ENCODE data around the gene TMEM204.

TMEM204 gene

DNA sequence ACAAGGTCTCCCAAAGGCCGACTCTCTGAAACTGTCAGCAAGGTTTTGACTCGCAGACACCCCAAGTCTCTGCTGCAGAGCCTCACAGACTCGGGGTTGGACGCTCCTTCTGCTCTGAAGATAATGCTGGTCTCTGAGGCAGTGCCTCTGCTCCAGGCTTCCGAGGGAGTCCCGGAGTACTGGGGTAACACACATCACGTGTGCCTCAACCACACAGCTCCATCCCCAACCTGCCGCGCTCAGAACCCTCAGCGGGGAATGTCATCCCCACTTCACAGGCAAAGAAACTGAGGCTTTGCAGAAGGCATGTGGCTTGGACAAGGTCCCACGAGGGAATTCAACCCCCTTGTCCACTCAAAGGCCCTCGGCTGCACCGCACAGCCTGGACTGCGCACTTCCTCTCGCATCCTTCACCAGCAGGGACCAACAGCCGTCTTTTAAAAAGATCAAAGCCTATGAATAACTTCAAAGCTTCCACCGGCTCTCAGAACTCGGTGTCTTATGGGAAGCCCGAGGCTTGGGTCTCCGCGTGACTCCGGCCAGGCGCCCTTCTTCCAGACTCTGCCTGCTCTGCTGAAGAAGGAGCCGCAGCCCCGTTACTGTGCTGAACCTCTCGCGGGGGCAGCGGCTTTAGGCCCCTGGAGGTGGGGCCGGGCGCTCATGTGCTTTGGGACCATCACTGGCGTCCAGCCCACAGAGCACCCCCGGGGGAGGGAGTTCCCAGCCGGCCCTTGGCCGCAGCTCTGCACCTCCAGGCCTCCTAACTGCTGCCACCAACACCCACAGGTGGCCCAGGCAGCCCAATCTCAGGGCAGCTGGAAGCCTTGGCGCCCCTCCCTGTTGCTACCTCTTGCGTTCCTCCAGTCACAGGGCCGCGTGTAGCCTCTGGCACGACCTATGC lies 2.2 kb downstream of the TMEM204 start:
- DNase-seq, result no peak
- in situ Hi-C loops (cut with MboI; ENCODE audit: low pct_unique_long_range_greater_than_20kb, low sequenced_read_pairs), result no loop called here

DNA sequence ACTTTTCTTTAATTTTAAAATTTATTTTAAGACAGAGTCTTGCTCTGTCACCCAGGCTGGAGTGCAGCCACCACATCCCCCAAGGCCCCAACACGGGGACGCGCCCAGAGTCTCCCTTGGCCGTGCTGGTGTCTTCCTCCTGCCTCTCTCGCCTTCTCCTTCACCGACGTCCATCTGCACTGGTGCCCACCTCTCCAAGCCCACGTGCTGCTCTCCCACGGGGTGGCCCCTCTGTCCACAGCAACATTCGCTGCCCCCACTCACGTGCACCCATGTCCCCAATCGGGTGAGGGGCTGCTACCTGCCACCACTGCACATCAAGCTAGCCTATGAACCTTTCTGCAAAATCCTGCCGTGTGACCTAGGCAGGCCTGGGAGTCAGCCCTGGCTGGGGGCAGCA lies 3.1 kb downstream of the TMEM204 start:
- in situ Hi-C loops (cut with MboI; ENCODE audit: low pct_unique_long_range_greater_than_20kb, low sequenced_read_pairs), result no loop called here
- DNase-seq, result no peak

DNA sequence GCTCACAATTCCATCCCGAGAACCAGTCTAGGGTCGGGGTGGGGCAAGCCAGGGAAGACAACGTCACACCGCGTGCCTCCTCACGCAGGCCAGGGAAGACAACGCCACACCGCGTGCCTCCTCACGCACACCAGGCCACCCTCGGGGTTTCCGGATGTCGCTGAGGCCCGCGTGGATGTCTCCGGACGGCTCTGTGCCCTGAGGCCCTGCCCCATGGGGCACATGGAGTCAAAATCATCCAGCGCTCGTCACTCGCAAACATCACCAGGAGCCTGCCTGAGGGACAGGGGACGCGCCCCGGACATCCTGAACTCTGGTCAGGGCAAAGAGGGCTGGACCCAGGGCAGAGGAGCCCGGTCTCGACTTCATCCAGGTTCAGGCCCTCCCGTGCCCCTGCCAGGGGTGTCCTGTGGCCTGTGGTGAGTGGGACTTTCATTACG lies 3.7 kb downstream of the TMEM204 start:
- in situ Hi-C loops (cut with MboI; ENCODE audit: low pct_unique_long_range_greater_than_20kb, low sequenced_read_pairs), result no loop called here
- DNase-seq, result no peak

DNA sequence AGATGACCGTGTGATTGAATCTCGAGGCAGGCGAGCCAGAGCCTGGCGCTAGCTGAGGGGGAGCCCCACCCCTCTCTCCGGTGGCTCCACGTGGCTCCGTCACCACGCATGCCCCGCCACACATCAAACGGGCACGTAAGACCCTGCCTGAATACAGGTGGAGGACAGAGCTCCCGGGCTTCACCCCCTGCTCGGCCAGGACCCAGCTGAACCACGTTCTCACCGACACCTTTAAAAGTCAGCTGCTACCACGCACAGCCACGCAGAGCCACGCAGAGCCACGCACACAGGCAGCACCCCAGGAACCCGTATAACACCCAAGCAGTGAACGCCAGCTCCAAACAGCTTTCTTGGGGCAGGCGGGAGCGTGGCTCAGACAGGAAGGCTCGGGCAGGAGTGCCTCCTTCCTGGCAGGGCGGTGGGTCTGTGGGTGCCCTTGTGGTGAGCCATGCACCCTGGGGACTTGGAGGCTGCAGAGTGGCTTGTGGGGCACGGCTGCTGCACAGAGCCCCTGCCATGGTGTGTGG lies 4.4 kb downstream of the TMEM204 start:
- in situ Hi-C loops (cut with MboI; ENCODE audit: low pct_unique_long_range_greater_than_20kb, low sequenced_read_pairs), result no loop called here
- DNase-seq, result no peak

DNA sequence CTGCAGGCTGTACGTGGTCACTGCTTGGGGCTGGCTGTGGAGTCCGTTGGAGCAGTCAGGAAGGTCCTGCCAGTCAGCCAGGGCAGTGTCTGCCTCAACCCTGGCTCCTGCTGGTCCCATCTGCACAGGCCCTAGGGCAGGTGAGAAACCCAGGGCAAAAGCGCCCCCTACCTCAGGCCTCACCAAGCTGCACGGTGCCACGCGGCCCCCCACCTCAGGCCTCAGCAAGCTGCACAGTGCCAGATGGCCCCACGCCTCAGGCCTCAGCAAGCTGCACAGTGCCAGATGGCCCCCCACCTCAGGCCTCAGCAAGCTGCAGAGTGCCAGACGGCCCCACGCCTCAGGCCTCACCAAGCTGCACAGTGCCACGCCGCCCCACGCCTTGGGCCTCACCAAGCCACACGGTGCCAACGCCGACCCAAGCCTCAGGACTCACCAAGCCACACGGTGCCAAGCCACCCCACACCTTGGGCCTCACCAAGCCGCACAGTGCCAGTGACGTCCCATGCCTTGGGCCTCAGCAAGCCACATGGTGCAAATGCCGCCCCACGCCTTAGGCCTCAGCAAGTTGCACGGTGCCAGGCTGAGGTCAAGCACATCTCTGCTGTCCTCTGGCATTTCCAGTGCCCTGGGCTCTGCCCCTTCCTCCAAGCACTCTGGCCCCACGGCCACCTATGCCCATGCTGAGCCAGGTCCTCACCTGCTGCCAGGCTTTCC lies 5.5 kb downstream of the TMEM204 start:
- in situ Hi-C loops (cut with MboI; ENCODE audit: low pct_unique_long_range_greater_than_20kb, low sequenced_read_pairs), result no loop called here
- DNase-seq, result peak; percentile 37

DNA sequence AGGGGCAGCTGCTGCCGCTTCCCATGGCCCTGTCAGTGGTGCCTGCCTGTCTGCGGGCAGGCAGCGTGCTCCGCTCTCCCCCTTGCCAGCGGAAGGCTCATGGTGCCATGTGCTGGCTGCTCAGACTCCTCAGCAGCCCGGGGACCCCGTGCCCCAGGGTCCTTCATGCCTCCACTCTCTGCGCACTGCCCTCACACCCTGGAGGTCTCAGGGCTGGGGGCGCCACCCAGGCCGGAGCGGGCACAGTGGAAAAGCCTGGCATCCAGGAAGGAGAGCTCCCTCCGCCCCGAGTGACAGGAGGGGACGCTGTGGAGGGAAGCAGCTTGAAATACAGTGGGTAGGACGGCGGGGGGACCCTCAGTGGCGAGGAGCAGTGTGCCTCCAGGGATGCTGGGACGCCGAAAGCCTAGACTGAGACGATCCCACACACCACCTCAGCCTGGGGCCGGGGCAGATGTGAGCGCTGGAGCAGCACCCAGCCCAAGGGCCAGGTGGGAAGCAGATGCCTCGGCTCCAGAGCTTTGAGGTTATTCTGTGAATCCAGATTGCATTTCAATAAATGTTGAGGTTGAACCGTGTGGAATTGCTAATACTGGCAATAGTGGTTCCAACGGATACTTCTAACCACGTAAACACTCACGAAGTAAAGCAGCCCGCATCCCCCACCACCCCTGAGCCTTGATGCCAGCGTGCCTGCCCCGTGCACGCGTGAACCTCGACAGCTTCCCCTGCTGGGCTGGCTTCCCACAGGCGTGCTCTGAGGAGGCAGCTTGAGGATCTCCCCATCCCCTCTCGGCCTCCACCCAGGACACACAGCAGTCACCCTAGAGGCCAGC lies 6.5 kb downstream of the TMEM204 start:
- DNase-seq, result no peak
- in situ Hi-C loops (cut with MboI; ENCODE audit: low pct_unique_long_range_greater_than_20kb, low sequenced_read_pairs), result no loop called here

DNA sequence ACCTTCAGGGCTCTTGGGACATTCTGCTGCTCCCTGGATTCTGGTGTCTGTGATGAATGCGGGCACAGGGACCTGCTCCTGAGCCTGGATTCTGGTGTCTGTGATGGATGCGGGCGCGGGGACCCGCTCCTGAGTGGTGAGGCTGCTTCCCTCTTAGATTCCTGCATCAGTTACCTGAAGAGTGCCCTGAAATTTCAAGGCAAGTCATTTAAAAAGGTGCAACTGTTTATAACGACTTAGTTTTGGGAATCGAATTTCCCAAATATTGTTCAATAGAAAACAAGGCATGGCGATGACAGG lies 7.0 kb downstream of the TMEM204 start:
- in situ Hi-C loops (cut with MboI; ENCODE audit: low pct_unique_long_range_greater_than_20kb, low sequenced_read_pairs), result no loop called here
- no peak for DNase-seq

DNA sequence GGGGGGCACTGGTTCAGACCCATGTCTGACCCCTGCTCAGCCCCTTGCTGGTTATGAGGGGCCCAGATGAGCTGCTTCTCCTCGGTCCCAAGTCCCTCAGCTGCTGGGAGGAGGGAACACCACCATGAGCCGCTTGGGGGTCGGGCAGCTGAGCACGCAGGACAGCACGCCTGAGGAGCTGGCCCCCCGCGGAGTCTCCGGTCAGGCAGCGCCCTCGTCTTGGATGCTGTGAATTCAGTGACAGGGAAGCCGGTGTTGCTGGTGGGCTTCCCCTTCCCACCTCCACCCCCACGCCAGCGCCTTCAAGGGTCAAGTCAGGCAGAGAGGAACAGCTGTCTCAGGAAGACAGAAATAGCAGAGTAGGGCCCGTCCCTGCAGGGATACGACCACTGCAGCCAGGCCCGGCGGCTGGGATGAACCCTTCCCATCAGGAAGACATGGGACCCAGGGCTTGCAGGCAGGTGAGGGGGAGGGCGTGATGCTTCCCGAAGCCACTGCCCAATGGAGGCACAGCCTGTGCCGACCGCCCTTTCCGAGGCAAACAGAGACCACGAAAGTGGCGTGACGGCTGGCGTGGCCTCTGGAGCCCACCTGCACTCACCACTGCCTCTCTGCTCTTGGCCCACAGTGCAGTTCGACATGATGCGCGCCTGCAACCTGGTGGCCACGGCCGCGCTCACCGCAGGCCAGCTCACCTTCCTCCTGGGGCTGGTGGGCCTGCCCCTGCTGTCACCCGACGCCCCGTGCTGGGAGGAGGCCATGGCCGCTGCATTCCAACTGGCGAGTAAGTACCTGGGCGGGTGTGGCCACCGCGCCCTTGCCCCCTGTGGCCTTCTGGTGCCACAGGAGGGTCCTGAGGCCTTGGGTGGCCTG lies 8.1 kb downstream of the TMEM204 start:
- in situ Hi-C loops (cut with MboI; ENCODE audit: low pct_unique_long_range_greater_than_20kb, low sequenced_read_pairs), result no loop called here
- no peak for DNase-seq

DNA sequence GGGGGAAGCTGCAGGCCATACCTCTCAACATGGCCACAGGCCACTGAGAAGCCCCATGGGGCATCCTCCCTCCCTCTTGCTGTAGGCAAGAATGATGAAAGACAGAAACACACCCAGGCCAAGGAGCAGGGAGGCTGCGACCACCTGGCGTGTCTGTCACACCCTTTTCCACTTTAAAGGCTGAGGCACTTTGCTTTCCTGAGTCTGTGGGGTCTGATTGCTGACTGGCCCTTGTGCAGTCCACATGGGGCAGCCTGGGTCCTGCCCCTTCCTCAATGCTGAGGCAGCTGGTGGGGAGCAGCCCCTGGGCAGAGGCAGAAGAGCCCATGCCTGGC lies 8.7 kb downstream of the TMEM204 start:
- no peak for DNase-seq
- in situ Hi-C loops (cut with MboI; ENCODE audit: low pct_unique_long_range_greater_than_20kb, low sequenced_read_pairs), result no loop called here

DNA sequence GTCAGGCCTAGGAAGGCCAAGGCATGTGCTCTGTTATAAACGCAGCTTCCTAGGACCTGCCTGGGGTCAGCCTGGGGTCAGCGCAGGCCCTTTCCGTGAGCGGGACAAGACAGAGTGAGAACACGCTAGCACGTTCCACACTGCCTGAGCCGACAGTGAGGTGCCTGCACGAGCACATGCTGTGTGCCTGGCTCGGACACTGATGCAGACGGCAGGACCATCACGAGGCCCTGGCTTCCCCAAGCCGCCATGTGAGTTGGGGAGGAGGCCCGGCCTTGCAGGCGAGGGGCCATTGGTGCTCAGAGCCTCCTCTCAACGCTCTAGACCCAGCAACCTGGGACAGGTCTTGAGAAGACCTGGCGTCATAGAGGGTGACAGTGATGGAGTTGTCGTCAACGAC lies 9.1 kb downstream of the TMEM204 start:
- in situ Hi-C loops (cut with MboI; ENCODE audit: low pct_unique_long_range_greater_than_20kb, low sequenced_read_pairs), result no loop called here
- DNase-seq, result no peak

DNA sequence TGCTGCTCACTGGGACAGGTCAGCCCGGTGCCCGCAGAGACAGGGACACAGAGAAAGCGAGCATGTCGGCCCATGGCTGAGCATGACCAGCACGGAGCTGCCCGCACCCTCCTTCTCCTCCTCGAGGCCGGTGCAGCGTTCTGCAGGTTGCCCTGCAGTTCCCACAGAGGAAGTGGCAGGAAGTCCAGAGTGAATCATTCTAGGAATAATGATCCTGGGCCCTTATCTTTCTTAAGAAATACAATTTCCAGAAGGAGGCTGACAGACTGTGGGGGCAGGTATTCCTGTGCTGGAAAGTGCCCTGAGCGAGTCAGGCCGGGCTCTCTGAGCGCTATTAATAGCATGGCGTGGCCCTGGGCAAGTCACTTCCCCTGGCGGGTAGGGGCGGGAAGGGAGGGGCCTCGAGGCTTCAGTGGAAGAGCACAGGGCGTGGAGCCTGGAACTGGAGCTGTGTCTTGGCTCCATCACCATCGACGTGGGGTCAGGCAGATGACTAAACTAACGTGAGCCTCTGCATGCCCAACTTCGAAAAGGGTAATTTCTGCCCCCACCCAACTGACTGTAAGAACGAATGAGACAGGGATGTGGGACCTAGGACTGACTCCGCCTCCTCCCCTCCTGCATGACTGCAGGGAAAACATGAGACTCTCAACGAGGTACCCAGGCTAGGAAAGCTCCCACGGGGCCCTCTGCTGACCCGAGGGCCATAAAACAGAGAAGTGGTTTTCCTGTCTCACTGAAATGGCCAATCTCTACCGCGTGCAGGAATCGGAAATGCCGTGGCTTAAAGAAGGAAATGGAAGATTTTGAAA lies 9.8 kb downstream of the TMEM204 start:
- peak; percentile 94 for DNase-seq
- in situ Hi-C loops (cut with MboI; ENCODE audit: low pct_unique_long_range_greater_than_20kb, low sequenced_read_pairs), result no loop called here

DNA sequence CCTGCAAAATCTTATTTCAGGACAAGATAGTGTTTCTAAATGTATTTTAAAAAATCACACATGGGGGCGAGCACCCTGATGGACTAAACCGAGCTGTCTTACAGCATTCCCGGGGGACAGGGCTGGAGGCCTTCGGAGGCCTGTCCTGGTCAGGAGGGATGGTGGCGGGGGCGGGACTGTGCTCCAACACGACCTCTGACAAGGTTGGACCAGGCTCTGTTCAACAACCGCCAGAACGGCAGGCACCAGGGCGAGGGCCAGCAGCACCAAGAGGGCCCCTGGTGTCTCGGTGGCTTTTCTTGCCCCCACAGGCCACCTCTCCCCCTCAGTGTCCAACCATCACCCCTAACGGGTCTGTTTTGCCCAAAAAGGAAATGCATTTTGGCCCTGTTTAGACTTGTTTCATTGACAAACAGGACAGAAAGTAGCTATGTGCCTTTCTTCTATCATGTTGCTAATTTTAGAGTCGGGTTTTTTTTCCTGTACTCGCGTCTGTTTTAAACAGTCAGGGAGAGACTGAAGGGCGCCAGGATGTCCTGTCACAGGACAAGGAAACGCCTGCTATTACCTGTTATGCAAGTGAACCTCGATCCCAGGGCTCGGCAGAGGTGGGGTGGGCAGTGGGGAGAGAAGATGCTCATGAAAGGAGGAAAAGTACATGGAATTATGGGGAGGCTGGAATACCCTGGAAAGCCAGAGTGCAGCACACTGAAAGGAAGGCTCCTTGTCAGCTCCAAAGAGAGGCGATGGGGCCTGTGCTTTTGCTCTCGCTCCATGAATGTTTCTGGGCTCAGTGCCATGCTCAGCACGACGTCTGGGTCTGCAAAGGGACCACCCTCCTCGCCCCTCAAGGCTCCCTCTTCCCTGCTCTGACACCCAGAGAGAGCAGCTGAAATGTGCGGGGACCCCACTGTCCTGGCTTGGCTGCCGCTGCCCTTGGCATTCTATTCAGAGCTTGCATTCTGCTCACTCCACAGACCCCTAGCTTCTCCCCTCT lies 11.9 kb downstream of the TMEM204 start:
- DNase-seq, result peak; percentile 52
- in situ Hi-C loops (cut with MboI; ENCODE audit: low pct_unique_long_range_greater_than_20kb, low sequenced_read_pairs), result no loop called here

DNA sequence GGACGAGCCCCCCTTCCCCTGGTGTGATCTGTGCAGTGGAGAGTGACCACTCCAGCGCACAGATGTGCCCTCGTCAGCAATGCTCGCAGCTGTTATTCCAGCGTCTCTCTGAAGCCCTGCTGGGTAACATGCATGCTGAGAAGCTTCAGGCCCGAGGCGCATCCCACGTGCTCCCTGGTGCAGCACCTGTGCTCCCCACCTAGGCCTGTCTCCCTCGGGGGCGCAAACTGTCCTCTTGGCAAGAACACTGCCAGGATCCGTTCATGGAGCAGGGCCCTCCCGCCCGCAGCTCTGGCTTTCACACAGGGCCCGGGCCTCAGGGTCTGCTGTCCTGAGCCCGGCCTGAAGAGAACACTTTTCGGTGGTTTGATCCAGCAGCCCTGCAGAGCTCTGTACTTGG lies 13.0 kb downstream of the TMEM204 start:
- no peak for DNase-seq
- in situ Hi-C loops (cut with MboI; ENCODE audit: low pct_unique_long_range_greater_than_20kb, low sequenced_read_pairs), result no loop called here

DNA sequence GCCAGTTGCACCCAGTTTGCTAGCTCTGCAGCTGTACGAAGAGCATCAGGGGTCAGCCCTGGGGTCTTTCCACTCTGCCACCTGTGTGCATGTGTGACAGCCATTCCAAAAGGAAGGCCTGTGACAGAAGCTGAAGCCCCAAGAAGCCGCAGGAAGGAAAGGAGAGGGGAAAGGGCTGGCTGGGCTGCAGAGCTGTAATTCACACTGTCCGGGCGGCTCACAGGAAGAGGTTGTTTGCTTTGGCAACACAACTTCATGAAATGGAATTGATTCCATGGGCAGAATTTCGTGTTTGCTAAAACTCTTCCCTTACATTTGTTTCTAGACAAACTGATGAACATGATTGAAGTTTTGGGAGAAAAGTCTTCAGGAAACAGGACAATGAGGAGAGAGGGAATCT lies 14.8 kb downstream of the TMEM204 start:
- in situ Hi-C loops (cut with MboI; ENCODE audit: low pct_unique_long_range_greater_than_20kb, low sequenced_read_pairs), result no loop called here
- DNase-seq, result no peak

DNA sequence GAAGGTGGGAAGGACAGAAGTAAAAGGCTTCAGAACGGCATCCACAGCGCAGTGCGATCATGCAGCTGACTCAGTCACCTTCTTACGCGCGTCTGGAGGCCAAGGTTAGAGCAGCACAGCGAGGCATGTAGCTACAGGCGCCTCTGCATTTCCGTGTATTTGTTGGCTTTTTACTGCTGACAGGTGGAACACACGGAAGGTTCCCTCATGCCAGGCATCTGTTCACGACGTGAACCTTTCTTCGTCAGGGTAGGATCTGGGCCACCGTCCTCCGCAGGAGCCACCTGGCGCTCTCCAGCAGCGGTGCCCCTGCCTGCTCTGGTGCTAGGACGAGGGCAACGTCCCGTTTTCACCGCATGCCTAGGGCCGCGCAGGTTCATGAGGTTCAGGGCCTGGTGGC lies 15.3 kb downstream of the TMEM204 start:
- in situ Hi-C loops (cut with MboI; ENCODE audit: low pct_unique_long_range_greater_than_20kb, low sequenced_read_pairs), result no loop called here
- no peak for DNase-seq

DNA sequence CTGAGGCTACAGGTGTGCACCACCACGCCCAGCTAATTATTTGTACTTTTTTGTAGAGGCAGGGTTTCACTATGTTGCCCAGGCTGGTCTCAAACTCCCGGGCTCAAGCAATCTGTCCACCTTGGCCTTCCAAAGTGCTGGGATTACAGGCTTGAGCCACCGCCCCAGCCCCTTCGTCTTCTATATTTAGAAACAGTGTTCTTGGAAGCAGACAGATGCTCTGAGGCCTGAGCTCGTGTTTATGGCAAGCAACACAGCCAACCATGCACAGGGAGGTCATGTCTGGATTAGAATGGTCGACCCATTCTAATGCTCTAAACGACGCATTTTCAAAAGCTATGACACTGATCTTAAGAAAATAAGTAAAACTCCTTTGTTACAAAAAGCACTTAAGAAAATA lies 16.6 kb downstream of the TMEM204 start:
- DNase-seq, result no peak
- in situ Hi-C loops (cut with MboI; ENCODE audit: low pct_unique_long_range_greater_than_20kb, low sequenced_read_pairs), result no loop called here

DNA sequence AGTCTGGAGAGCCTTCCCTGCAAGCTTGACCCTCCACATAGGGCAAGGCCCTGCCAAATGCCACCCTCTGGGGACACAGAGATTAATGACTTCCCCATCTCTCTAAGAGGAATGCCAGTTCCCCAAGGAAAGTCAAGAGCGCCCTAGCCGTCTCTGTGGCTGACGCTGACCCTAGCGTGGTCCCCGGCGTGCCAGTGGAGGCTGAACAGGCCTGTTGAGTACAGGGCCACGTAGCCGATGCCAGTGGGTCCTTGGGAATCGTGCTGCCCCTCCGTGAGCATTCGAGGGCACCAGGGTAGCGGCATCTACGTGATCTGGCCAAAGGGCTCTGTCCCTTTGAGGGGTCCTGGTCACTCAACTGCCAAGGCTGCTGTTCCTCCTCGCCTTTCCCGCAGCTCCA lies 17.2 kb downstream of the TMEM204 start:
- DNase-seq, result no peak
- in situ Hi-C loops (cut with MboI; ENCODE audit: low pct_unique_long_range_greater_than_20kb, low sequenced_read_pairs), result no loop called here
